ENCODE results near the gene CACNA1G.

Gene CACNA1G

GRCh38 chr17:50587571-50587970, 27.1 kb downstream of the CACNA1G start:
- no peak overlapping the region for H2AFZ ChIP-seq (ENCODE audit: low read depth, low read length)
- H3K9ac ChIP-seq (ENCODE audit: low read depth, low read length): no peak overlapping the region
- no peak overlapping the region for H3K4me3 ChIP-seq (ENCODE audit: low read depth in 1 of 2, low read length in 2 of 2)
- H3K27me3 ChIP-seq (ENCODE audit: insufficient read depth, low read length, poor library complexity): peaks cover 33% of the 10 kb centered on the region
- TF ChIP-seq EZH2 (IDR thresholded peaks at IDR 0.05; ENCODE audit: borderline replicate concordance, low read depth, low read length, severe bottlenecking): no peak
- TF ChIP-seq CTCF (IDR thresholded peaks at IDR 0.05; ENCODE audit: borderline replicate concordance, extremely low read depth, low read length, poor library complexity, severe bottlenecking): no peak
- H4K20me1 ChIP-seq (ENCODE audit: insufficient read depth, low read length): no peaks in the 10 kb centered on the region
- H3K4me1 ChIP-seq (ENCODE audit: insufficient read depth, low read length): no peaks in the 10 kb centered on the region
- H3K27ac ChIP-seq (ENCODE audit: low read length): no peak overlapping the region
- no peak overlapping the region for H3K4me2 ChIP-seq (ENCODE audit: insufficient read depth, low read length)
- H3K9me3 ChIP-seq (ENCODE audit: insufficient read depth, low read length, severe bottlenecking): no peaks in the 10 kb centered on the region
- no peaks in the 10 kb centered on the region for H3K36me3 ChIP-seq (ENCODE audit: insufficient read depth, low read length)
- H3K79me2 ChIP-seq (ENCODE audit: insufficient read depth, low read length): no peaks in the 10 kb centered on the region
- no peak for DNase-seq
- no peak for ATAC-seq (ENCODE audit: insufficient read depth, low read depth)

- no peak for TF ChIP-seq EZH2 (IDR thresholded peaks at IDR 0.05; ENCODE audit: borderline replicate concordance, low read depth, low read length, severe bottlenecking)
- no peak for TF ChIP-seq CTCF (IDR thresholded peaks at IDR 0.05; ENCODE audit: borderline replicate concordance, extremely low read depth, low read length, poor library complexity, severe bottlenecking)
- H3K36me3 ChIP-seq (ENCODE audit: insufficient read depth, low read length): no peaks in the 10 kb centered on the region
- no peaks in the 10 kb centered on the region for H3K79me2 ChIP-seq (ENCODE audit: insufficient read depth, low read length)
- no peak for DNase-seq
- H2AFZ ChIP-seq (ENCODE audit: low read depth, low read length): no peak overlapping the region
- H3K4me2 ChIP-seq (ENCODE audit: insufficient read depth, low read length): no peak overlapping the region
- no peak for ATAC-seq (ENCODE audit: insufficient read depth, low read depth)
- H3K27me3 ChIP-seq (ENCODE audit: insufficient read depth, low read length, poor library complexity): peaks cover 29% of the 10 kb centered on the region
- no peak overlapping the region for H3K4me3 ChIP-seq (ENCODE audit: low read depth in 1 of 2, low read length in 2 of 2)
- no peaks in the 10 kb centered on the region for H3K9me3 ChIP-seq (ENCODE audit: insufficient read depth, low read length, severe bottlenecking)
- no peaks in the 10 kb centered on the region for H3K4me1 ChIP-seq (ENCODE audit: insufficient read depth, low read length)
- H4K20me1 ChIP-seq (ENCODE audit: insufficient read depth, low read length): no peaks in the 10 kb centered on the region; the same call in 1 of the 2 replicates
- H3K9ac ChIP-seq (ENCODE audit: low read depth, low read length): no peak overlapping the region
- H3K27ac ChIP-seq (ENCODE audit: low read length): no peak overlapping the region
Observed at GRCh38 chr17:50588391-50589049, 28.0 kb downstream of the CACNA1G start.

- Histone ChIP-seq H3K36me3 (ENCODE audit: insufficient read depth, low read length) (no peaks in the 10 kb centered on the region), H3K9me3 (ENCODE audit: insufficient read depth, low read length, severe bottlenecking) (no peaks in the 10 kb centered on the region), H3K4me2 (ENCODE audit: insufficient read depth, low read length) (no peak overlapping the region), H4K20me1 (ENCODE audit: insufficient read depth, low read length) (no peaks in the 10 kb centered on the region; the same call in 1 of the 2 replicates), H3K9ac (ENCODE audit: low read depth, low read length) (no peak overlapping the region), H2AFZ (ENCODE audit: low read depth, low read length) (no peak overlapping the region), H3K4me3 (ENCODE audit: low read depth in 1 of 2, low read length in 2 of 2) (no peak overlapping the region), H3K79me2 (ENCODE audit: insufficient read depth, low read length) (no peaks in the 10 kb centered on the region), H3K27me3 (ENCODE audit: insufficient read depth, low read length, poor library complexity) (peaks cover 22% of the 10 kb centered on the region), H3K4me1 (ENCODE audit: insufficient read depth, low read length) (no peaks in the 10 kb centered on the region), H3K27ac (ENCODE audit: low read length) (no peak overlapping the region)
- TF ChIP-seq EZH2 (IDR thresholded peaks at IDR 0.05; ENCODE audit: borderline replicate concordance, low read depth, low read length, severe bottlenecking) (no peak), CTCF (IDR thresholded peaks at IDR 0.05; ENCODE audit: borderline replicate concordance, extremely low read depth, low read length, poor library complexity, severe bottlenecking) (no peak)
- no peak for DNase-seq
- no peak for ATAC-seq (ENCODE audit: insufficient read depth, low read depth)
Observed at GRCh38 chr17:50589095-50589705, 28.7 kb downstream of the CACNA1G start.
